WI38 (cell line): ENCODE results near the gene CHIT1.

ENCODE experiments used
- H3K4me3 ChIP-seq: 2 replicates; pipeline ENCODE4 v1.5.1; 2011; ENCODE audit warnings: low read depth, mild to moderate bottlenecking, control low read depth, low read length
- TF ChIP-seq, protein P1 (sequence below): IDR thresholded peaks from 2 replicates; pipeline ENCODE4 v1.5.1; 2012; ENCODE audit warnings: low read depth, mild to moderate bottlenecking, control low read depth, low read length

Gene CHIT1

DNA sequence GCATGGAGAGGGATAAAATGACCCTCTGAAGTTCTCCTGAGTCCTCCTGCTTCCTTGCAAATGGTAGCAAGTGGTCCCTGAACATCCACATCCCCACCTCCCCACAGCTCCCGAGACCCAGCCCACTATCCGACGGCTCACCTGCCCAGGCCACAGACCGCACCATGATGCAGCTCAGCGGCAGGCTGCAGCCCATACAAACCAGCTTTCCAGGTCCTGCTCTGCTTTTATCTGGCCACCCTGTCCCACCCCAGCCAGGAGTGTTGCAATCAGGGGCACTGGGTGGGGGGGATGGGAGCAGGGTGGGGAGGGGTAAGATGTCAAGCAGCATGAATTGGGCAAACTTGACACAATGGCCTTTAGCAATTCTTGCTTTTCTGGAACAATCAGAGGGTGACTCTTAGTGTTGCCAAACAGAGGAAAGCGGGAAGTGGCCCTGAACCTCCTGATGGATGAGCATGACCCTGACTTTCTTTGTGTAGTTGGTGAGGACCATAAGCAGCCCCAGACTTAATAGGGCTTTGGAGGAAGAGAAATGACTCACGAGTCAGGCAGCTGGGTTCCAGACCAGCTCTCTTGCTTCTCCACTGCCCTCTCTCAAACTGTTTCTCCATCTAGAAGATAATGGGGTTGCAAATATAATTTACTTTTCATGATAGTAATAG, at the start of gene CHIT1:
TSS of gene CHIT1 (minus strand) at position 203 of the 665 bp plus-strand sequence. CDS start at position 166, 37 bp downstream.
- no peak within 1 kb of the TSS for H3K4me3 ChIP-seq
- TF ChIP-seq, protein P1, sequence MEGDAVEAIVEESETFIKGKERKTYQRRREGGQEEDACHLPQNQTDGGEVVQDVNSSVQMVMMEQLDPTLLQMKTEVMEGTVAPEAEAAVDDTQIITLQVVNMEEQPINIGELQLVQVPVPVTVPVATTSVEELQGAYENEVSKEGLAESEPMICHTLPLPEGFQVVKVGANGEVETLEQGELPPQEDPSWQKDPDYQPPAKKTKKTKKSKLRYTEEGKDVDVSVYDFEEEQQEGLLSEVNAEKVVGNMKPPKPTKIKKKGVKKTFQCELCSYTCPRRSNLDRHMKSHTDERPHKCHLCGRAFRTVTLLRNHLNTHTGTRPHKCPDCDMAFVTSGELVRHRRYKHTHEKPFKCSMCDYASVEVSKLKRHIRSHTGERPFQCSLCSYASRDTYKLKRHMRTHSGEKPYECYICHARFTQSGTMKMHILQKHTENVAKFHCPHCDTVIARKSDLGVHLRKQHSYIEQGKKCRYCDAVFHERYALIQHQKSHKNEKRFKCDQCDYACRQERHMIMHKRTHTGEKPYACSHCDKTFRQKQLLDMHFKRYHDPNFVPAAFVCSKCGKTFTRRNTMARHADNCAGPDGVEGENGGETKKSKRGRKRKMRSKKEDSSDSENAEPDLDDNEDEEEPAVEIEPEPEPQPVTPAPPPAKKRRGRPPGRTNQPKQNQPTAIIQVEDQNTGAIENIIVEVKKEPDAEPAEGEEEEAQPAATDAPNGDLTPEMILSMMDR = no peak

GRCh38 chr1:203278885-203279406, 49.5 kb upstream of the CHIT1 start:
- H3K4me3 ChIP-seq = no peak overlapping the region
- TF ChIP-seq, protein P1 = no peak

DNA sequence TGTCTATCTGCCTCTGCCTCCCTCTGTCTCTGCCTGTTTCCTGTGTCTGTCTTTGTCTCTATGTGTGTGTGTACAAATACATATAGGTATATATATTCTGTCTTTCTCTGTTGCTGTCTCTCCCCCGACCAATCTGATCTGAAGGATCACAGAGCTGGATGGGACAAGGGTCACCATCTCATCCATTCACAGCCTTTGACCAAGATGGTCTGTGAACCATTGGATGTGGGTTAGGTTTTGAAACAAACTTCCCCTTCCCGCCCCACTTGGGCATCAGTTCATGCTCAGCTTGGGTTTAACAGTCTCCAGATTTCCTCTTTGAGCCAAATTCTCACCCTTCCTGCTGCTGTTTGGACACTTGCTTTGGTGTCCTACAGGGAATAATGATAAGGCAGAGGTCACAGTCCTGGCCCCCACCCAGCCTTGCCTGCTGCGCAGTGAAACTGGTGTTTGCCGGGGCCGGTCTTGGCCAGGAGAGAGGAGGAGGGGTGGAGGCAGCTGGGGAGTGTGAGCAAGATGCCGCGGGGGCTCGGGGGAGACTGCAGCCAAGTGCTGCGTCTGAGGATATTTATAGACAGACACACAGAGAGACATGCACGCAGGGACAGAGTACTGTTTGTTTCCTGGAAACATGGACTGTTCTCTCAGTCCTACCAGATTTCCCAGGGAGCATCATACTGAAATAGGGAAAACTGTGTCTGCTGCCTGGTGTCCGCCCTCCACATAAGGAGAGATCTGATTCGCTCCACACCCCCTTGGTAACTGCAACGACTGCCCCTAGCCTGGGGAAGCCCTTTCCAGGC, 48.8 kb upstream of the CHIT1 start:
- TF ChIP-seq, protein P1 = no peak
- no peak overlapping the region for H3K4me3 ChIP-seq

GRCh38 chr1:203276916-203277545, 47.6 kb upstream of the CHIT1 start:
- TF ChIP-seq, protein P1 = no peak
- H3K4me3 ChIP-seq = no peak overlapping the region

DNA sequence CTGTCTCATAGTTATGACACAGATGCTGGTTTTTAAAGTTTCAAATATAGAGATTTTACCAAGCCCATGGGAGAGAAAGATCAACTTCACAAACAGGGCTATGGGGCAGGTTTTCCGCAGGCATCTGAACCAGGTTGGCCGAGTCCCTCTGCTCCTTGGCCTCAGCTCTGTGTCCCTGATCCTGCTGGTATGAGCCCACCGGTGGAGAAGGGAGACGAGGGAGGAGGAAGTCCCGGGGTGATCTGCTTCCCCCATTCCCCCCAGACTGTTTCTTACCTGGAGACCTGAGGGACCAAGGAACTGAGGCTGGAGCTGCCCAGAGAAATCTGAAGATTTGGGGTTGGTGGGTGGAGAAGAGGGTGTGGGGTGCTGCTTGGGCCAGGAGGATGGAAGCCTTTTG, 46.9 kb upstream of the CHIT1 start:
- no peak overlapping the region for H3K4me3 ChIP-seq
- TF ChIP-seq, protein P1 = no peak

- H3K4me3 ChIP-seq = no peak overlapping the region
- TF ChIP-seq, protein P1 = no peak
These were observed 46.3 kb upstream of the CHIT1 start for GRCh38 chr1:203275656-203276272.
